ENCODE data around the gene TOX3.

Gene TOX3

GRCh38 chr16:52500963-52501362 is 46.0 kb downstream of the TOX3 start:
- no peak for TF ChIP-seq ZFX (IDR thresholded peaks at IDR 0.05; ENCODE audit: borderline replicate concordance)
- TF ChIP-seq, protein P1, sequence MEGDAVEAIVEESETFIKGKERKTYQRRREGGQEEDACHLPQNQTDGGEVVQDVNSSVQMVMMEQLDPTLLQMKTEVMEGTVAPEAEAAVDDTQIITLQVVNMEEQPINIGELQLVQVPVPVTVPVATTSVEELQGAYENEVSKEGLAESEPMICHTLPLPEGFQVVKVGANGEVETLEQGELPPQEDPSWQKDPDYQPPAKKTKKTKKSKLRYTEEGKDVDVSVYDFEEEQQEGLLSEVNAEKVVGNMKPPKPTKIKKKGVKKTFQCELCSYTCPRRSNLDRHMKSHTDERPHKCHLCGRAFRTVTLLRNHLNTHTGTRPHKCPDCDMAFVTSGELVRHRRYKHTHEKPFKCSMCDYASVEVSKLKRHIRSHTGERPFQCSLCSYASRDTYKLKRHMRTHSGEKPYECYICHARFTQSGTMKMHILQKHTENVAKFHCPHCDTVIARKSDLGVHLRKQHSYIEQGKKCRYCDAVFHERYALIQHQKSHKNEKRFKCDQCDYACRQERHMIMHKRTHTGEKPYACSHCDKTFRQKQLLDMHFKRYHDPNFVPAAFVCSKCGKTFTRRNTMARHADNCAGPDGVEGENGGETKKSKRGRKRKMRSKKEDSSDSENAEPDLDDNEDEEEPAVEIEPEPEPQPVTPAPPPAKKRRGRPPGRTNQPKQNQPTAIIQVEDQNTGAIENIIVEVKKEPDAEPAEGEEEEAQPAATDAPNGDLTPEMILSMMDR (IDR thresholded peaks at IDR 0.05): no peak
- H3K27ac ChIP-seq: peak overlapping the region; percentile 85

- H3K27ac ChIP-seq: peak overlapping the region; percentile 85
These were observed 47.9 kb downstream of the TOX3 start for GRCh38 chr16:52499060-52499440.

DNA sequence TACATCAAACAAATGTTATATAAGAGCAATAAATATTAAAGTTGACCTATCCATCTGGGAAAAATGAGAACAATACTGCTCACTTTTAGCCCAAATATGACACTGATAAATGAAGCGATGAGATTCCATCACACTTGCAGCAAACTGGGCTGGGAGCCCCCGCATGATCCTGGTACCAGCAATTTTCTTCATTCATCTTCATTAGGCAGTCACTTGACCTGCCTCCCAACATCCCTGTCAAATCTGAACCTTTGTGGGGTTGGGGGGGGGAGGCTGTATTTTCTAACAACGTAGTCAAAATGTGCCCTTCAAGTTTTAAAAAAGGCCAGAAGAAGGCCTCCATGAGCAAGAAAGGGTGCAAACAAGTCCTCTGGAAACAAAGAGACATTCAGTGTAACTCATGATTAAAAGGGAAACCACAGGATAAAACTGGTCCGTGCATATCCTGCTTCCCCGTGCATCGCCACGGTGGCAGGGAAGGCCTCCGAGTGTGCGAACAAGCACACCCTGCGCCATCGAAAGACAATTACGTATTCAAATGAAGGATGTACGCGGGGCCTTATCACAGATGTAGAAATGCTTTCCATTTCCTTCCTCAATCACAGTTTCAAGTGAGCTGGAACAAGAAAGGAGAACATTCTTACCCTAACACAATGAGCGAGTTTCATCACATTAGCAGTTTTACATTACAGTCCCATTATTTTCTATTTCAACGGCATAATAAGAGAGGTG is 48.4 kb downstream of the TOX3 start:
- TF ChIP-seq, protein P1 (IDR thresholded peaks at IDR 0.05): no peak
- no peak for TF ChIP-seq ZFX (IDR thresholded peaks at IDR 0.05; ENCODE audit: borderline replicate concordance)
- peak overlapping the region; percentile 85 for H3K27ac ChIP-seq

More at GRCh38 chr16:52499060-52499440, 47.9 kb downstream of the TOX3 start:
- TF ChIP-seq, protein P1 (IDR thresholded peaks at IDR 0.05): no peak
- TF ChIP-seq ZFX (IDR thresholded peaks at IDR 0.05; ENCODE audit: borderline replicate concordance): no peak

DNA sequence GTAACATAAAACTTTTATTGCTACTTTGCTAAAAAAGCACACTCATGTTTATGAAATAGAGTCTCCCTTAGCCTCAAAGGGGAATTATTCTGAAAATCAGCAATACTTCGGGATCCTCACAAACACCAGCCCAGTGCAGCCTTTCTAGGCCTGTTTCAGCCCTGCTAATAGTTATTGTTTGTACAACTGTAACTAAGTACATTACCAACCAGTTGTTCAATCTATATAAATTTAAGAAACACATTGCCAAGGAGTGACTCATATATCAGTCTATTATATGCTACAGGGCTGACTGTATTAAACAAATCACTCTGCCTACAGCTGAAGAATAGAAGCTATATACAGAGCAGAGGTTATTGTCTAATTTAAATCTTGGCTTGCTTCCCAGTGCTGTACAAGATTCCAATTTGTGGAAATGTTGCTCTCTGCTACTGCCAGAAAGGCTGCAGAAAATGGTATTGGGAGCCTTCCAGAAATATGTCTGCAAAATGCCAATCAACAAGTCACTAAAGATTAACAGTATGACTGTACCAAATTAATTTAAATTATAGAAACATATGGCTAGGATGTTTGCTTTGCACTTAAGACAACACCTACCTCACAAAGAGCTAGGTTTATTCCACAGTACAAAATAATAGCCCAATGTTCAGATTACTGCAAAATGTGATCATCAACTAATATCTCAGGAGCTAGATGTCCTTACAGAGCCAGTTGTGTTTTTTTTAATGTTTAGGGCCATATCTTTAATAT is 49.7 kb downstream of the TOX3 start:
- TF ChIP-seq, protein P1 (IDR thresholded peaks at IDR 0.05): no peak
- no peak for TF ChIP-seq ZFX (IDR thresholded peaks at IDR 0.05; ENCODE audit: borderline replicate concordance)
- H3K27ac ChIP-seq: peak overlapping the region; percentile 85

- TF ChIP-seq, protein P1 (IDR thresholded peaks at IDR 0.05): no peak
- no peak for TF ChIP-seq ZFX (IDR thresholded peaks at IDR 0.05; ENCODE audit: borderline replicate concordance)
- peak overlapping the region; percentile 85 for H3K27ac ChIP-seq
These were observed 50.7 kb downstream of the TOX3 start for GRCh38 chr16:52496051-52496876.

DNA sequence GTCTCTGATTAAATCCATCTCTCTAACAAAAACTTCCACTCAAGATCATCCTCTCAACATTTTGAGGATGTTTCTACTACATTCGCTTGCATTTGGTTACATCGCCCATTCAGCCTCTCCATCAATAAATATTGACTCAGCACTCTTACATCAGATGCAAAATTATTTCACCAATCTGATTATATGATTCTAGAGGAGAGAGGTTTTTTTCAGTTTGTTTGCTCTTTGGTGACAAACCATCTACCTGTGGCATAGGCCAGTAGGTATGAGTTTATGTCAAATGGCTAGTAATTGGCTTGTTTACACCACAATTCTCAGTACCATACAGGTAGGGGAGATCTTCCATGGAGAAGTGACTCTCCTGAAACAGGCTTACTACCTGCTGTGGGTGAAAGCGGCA is 52.3 kb downstream of the TOX3 start:
- no peak for TF ChIP-seq ZFX (IDR thresholded peaks at IDR 0.05; ENCODE audit: borderline replicate concordance)
- TF ChIP-seq, protein P1 (IDR thresholded peaks at IDR 0.05): no peak
- H3K27ac ChIP-seq: peak overlapping the region; percentile 85
